IgD-negative memory B cell (primary cell): Measurements from ENCODE around the gene IFNG-AS1. TPM values are rescaled to one million over a fixed set of nuclear protein-coding genes. Genes with fewer than 3 reads are reported as not detected.

ENCODE experiments used
- polyA plus RNA-seq: library from polyadenylated mRNA; unstranded; fragments of 300-500 nt; fragmentation: Illumina TruSeq; gene quantifications from one replicate; pipeline ENCODE4 v1.2.3, GENCODE V29; 2021

Gene IFNG-AS1
- polyA plus RNA-seq, 1 donor from 2014 or later: 21.1 TPM

Other genes with a start within 250 kb of the IFNG-AS1 start
- not detected for gene IFNG, start 170.3 kb downstream of the IFNG-AS1 start, polyA plus RNA-seq
- gene IL26, start 236.4 kb downstream of the IFNG-AS1 start, polyA plus RNA-seq: not detected